CD14-positive monocyte (primary cell): ENCODE measurements around the gene MRM3. TPM values are rescaled to one million over a fixed set of nuclear protein-coding genes. Genes with fewer than 3 reads are reported as not detected.

Experiments
- DNase-seq, 3 donors: peaks; one replicate each; pipeline ENCODE4 v3.0.0-alpha.2; 2011 to 2022
- H2AFZ ChIP-seq: 2 replicates; pipeline ENCODE4 v1.6.0; 2012; ENCODE audit warnings: mild to moderate bottlenecking, low read depth, low read length, inconsistent platforms; ENCODE audit not compliant: insufficient read depth, poor library complexity, severe bottlenecking
- H3K27ac ChIP-seq, 2 donors: 1 replicate in 1 of 2; 2 replicates in 1 of 2; pipeline ENCODE4 v1.5.1; 2012 to 2013; ENCODE audit warnings: low read length in 2 of 2, control low read depth in 1 of 2, inconsistent platforms in 1 of 2, low read depth in 1 of 2, mild to moderate bottlenecking in 1 of 2
- H3K27me3 ChIP-seq, 2 donors: one replicate each; pipeline versions ENCODE4 v1.6.0 to v1.6.1; 2011 to 2013; ENCODE audit warnings: low read length in 2 of 2; ENCODE audit not compliant: control insufficient read depth in 2 of 2, insufficient read depth in 2 of 2
- H3K36me3 ChIP-seq, 2 donors: replicated peaks in 1 of 2; 1 replicate in 1 of 2; 2 replicates in 1 of 2; pipeline versions ENCODE4 v1.5.1 to v1.6.1; 2012 to 2013; ENCODE audit warnings: low read length in 2 of 2, control low read depth in 1 of 2, inconsistent platforms in 1 of 2, mild to moderate bottlenecking in 1 of 2; ENCODE audit not compliant: insufficient read depth in 2 of 2, control insufficient read depth in 1 of 2
- H3K4me1 ChIP-seq, 2 donors: 1 replicate in 1 of 2; 2 replicates in 1 of 2; pipeline versions ENCODE4 v1.5.1 to v1.6.1; 2012 to 2013; ENCODE audit warnings: low read length in 2 of 2, control low read depth in 1 of 2, inconsistent platforms in 1 of 2, mild to moderate bottlenecking in 1 of 2, moderate library complexity in 1 of 2; ENCODE audit not compliant: insufficient read depth in 2 of 2, control insufficient read depth in 1 of 2
- H3K4me2 ChIP-seq: replicated peaks from 2 replicates; pipeline ENCODE3; 2012; ENCODE audit warnings: low read length, moderate library complexity, mild to moderate bottlenecking; ENCODE audit not compliant: poor library complexity, severe bottlenecking; ENCODE audit errors: extremely low read depth
- H3K4me3 ChIP-seq, 3 experiments: fragments of 200-600 bp in 1 of 3; sonication (generic) in 1 of 3; replicated peaks in 1 of 3; 1 replicate in 2 of 3; 2 replicates in 1 of 3; pipeline ENCODE4 v1.5.1; 2011 to 2013; ENCODE audit warnings: low read length in 3 of 3, mild to moderate bottlenecking in 3 of 3, control low read depth in 2 of 3, low read depth in 2 of 3, inconsistent platforms in 1 of 3, moderate library complexity in 1 of 3
- H3K79me2 ChIP-seq: 2 replicates; pipeline ENCODE4 v1.6.0; 2012; ENCODE audit warnings: mild to moderate bottlenecking, control low read depth, inconsistent platforms, low read length, moderate library complexity; ENCODE audit not compliant: insufficient read depth
- H3K9ac ChIP-seq: 2 replicates; pipeline ENCODE4 v1.6.0; 2017; ENCODE audit warnings: low read length, mild to moderate bottlenecking; ENCODE audit not compliant: insufficient read depth, poor library complexity, severe bottlenecking
- H3K9me3 ChIP-seq, 2 donors: replicated peaks in 1 of 2; 1 replicate in 1 of 2; 2 replicates in 1 of 2; pipeline versions ENCODE4 v1.5.1 to v1.6.1; 2012 to 2013; ENCODE audit warnings: low read length in 2 of 2, control low read depth in 1 of 2; ENCODE audit not compliant: control insufficient read depth in 1 of 2, insufficient read depth in 1 of 2
- H4K20me1 ChIP-seq: 2 replicates; pipeline ENCODE4 v1.6.0; 2012; ENCODE audit warnings: mild to moderate bottlenecking, low read length, control low read depth, moderate library complexity; ENCODE audit not compliant: insufficient read depth
- H3K27ac Mint-ChIP-seq, 7 donors: one replicate each; pipeline ENCODE4 v1.8.0; 2020; ENCODE audit warnings: mild to moderate bottlenecking in 7 of 7, mixed read lengths in 7 of 7, moderate library complexity in 6 of 7, inconsistent platforms in 2 of 7
- H3K27me3 Mint-ChIP-seq, 3 donors: one replicate each; pipeline ENCODE4 v1.8.0; 2021 to 2022; ENCODE audit warnings: low read depth in 3 of 3, mild to moderate bottlenecking in 3 of 3, mixed read lengths in 3 of 3, moderate library complexity in 3 of 3, inconsistent platforms in 1 of 3
- H3K36me3 Mint-ChIP-seq, 2 donors: one replicate each; pipeline ENCODE4 v1.8.0; 2020; ENCODE audit warnings: mixed read lengths in 2 of 2, inconsistent platforms in 1 of 2, mild to moderate bottlenecking in 1 of 2
- H3K4me1 Mint-ChIP-seq: one replicate; pipeline ENCODE4 v1.8.0; 2020; ENCODE audit warnings: mild to moderate bottlenecking, mixed read lengths
- H3K4me3 Mint-ChIP-seq, 2 donors: one replicate each; pipeline ENCODE4 v1.8.0; 2020; ENCODE audit warnings: mild to moderate bottlenecking in 2 of 2, mixed read lengths in 2 of 2, moderate library complexity in 1 of 2
- H3K9me3 Mint-ChIP-seq, 7 donors: one replicate each; pipeline ENCODE4 v1.8.0; 2020 to 2022; ENCODE audit warnings: mixed read lengths in 7 of 7, mild to moderate bottlenecking in 6 of 7, moderate library complexity in 6 of 7, inconsistent platforms in 2 of 7
- WGBS: methylation state at CpG from one replicate; pipeline ENCODE4 v1.1.5; 2013; ENCODE audit warnings: missing lambda C conversion rate; ENCODE audit not compliant: insufficient coverage; 5-methylcytosine and 5-hydroxymethylcytosine counted together
- intact Hi-C, 2 donors: fragments of 100-400 bp; cut with micrococcal nuclease; formaldehyde crosslinking; loops; one replicate each; pipeline versions ENCODE4 v1.15.0 to v1.15.1; 2023
- polyA plus RNA-seq, 3 donors: library from polyadenylated mRNA; depleted of rRNA in 1 of 3; unstranded in 2 of 3; stranded (reverse) in 1 of 3; fragments of 300-500 nt in 2 of 3; fragments of >200 nt in 1 of 3; fragmentation: Illumina TruSeq in 2 of 3; gene quantifications; 1 replicate in 2 of 3; 2 replicates in 1 of 3; pipeline ENCODE4 v1.2.3, GENCODE V29; 2012 to 2021
- TF ChIP-seq, protein P1 (sequence below): fragments of 200-600 bp; IDR thresholded peaks from one replicate; pipeline ENCODE4 v1.8.0; 2022; ENCODE audit warnings: antibody characterized with exemption, mild to moderate bottlenecking

MRM3 gene
- polyA plus RNA-seq, 3 donors, result 9.3 to 15.4 (median 12.8) TPM

DNA sequence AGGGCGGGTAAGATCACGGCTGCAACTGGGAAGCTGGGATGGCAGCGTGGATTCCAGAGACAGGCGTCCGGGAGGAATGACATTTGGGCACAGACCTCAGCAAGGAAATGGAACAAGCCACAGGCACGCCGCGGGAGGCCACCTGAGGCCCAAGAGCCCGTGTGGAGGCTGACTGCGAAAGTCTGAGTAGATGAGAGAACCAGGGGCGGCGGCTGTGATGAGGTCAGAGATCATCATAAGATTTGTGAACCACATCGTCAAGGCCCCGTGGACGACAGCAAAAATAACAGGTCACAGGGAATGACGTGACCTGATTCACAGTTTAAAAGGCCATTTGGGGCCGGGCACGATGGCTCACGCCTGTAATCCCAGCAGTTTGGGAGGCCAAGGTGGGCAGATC is 48.2 kb downstream of the MRM3 start:
- WGBS, result 83% methylated on average over 19 of the region's 19 CpGs
- H3K9ac ChIP-seq, result no peak overlapping the region
- H3K4me2 ChIP-seq, result no peak overlapping the region
- peaks cover 5 to 9% of the 10 kb centered on the region in 2 donors for H3K9me3 ChIP-seq
- H2AFZ ChIP-seq, result no peak overlapping the region
- H4K20me1 ChIP-seq, result no peaks in the 10 kb centered on the region
- DNase-seq, result no peak
- no peaks in the 10 kb centered on the region for H3K4me1 ChIP-seq
- no peak overlapping the region for H3K27ac Mint-ChIP-seq
- no peaks in the 10 kb centered on the region for H3K79me2 ChIP-seq
- H3K27me3 Mint-ChIP-seq, result peaks cover 2 to 4% (median 4%) of the 10 kb centered on the region in 3 donors
- no peak overlapping the region for H3K4me3 Mint-ChIP-seq
- no peaks in the 10 kb centered on the region for H3K27me3 ChIP-seq
- intact Hi-C loops, result no loop called here
- no peaks in the 10 kb centered on the region for H3K36me3 Mint-ChIP-seq
- no peak overlapping the region for H3K4me3 ChIP-seq
- no peaks in the 10 kb centered on the region for H3K36me3 ChIP-seq
- TF ChIP-seq, protein P1, sequence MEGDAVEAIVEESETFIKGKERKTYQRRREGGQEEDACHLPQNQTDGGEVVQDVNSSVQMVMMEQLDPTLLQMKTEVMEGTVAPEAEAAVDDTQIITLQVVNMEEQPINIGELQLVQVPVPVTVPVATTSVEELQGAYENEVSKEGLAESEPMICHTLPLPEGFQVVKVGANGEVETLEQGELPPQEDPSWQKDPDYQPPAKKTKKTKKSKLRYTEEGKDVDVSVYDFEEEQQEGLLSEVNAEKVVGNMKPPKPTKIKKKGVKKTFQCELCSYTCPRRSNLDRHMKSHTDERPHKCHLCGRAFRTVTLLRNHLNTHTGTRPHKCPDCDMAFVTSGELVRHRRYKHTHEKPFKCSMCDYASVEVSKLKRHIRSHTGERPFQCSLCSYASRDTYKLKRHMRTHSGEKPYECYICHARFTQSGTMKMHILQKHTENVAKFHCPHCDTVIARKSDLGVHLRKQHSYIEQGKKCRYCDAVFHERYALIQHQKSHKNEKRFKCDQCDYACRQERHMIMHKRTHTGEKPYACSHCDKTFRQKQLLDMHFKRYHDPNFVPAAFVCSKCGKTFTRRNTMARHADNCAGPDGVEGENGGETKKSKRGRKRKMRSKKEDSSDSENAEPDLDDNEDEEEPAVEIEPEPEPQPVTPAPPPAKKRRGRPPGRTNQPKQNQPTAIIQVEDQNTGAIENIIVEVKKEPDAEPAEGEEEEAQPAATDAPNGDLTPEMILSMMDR, result no peak
- no peaks in the 10 kb centered on the region for H3K4me1 Mint-ChIP-seq
- no peak overlapping the region for H3K27ac ChIP-seq
- H3K9me3 Mint-ChIP-seq, result peaks cover 2 to 21% (median 14%) of the 10 kb centered on the region in 7 donors

DNA sequence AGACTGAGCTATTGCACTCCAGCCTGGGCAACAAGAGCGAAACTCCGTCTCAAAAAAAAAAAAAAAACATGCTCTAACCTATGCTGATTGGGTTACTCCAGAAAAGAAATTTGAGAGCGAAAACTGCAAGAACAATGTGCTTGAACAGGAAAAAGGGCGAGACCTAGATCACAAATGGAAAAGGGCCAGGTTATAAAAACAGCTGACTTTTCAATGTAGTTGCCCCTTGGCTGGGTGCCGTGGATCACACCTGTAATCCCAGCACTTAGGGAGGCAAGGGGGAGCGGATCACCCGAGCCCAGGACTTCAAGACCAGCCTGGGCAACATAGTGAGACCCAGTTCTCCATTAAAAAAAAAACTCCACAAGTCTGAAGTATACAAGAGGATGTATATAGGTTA is 48.8 kb downstream of the MRM3 start:
- no peak overlapping the region for H2AFZ ChIP-seq
- H3K9me3 ChIP-seq, result peaks cover 5 to 9% of the 10 kb centered on the region in 2 donors
- intact Hi-C loops, result no loop called here
- H3K27me3 ChIP-seq, result no peaks in the 10 kb centered on the region
- 81% methylated on average over 4 of the region's 7 CpGs for WGBS
- no peak overlapping the region for H3K9ac ChIP-seq
- H3K36me3 ChIP-seq, result no peaks in the 10 kb centered on the region
- no peak overlapping the region for H3K4me3 Mint-ChIP-seq
- no peak overlapping the region for H3K27ac ChIP-seq
- no peaks in the 10 kb centered on the region for H3K36me3 Mint-ChIP-seq
- no peak overlapping the region for H3K4me2 ChIP-seq
- H3K27me3 Mint-ChIP-seq, result peaks cover 2 to 4% (median 2%) of the 10 kb centered on the region in 3 donors
- H3K4me3 ChIP-seq, result no peak overlapping the region
- H3K79me2 ChIP-seq, result no peaks in the 10 kb centered on the region
- H3K4me1 Mint-ChIP-seq, result no peaks in the 10 kb centered on the region
- no peaks in the 10 kb centered on the region for H4K20me1 ChIP-seq
- H3K4me1 ChIP-seq, result no peaks in the 10 kb centered on the region
- no peak overlapping the region for H3K27ac Mint-ChIP-seq
- peaks cover 2 to 21% (median 14%) of the 10 kb centered on the region in 7 donors for H3K9me3 Mint-ChIP-seq
- DNase-seq, result no peak
- TF ChIP-seq, protein P1, result no peak
